DLD1 (cell line): ENCODE measurements around the gene CRLF1.
"Not testable (repeated sequence)": the region's sequence is repeated elsewhere in the genome, so short reads cannot be mapped to it uniquely, and the experiment has no call there.

Experiments used
- in situ Hi-C: cut with HindIII; loops from 2 replicates; pipeline ENCODE4 v1.10.0; 2017; ENCODE audit warnings: low sequenced_read_pairs

CRLF1 gene

DNA sequence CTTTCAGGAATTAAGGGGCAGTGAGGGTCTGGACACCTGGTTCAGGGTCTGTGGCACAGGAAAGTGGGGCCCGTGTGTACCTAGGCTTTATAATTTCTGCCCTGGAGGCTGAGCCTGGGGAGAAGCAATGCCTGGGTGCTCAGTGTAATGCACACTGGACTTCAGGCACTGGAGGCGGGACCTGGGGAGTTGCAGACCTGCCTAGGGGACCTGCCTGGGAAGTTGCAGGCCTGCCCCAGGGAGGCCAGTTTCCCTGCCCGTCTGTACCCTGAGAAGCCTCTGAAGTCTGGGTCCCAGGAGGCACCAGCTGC lies 3.6 kb upstream of the CRLF1 start:
- in situ Hi-C loops, result no loop called here

DNA sequence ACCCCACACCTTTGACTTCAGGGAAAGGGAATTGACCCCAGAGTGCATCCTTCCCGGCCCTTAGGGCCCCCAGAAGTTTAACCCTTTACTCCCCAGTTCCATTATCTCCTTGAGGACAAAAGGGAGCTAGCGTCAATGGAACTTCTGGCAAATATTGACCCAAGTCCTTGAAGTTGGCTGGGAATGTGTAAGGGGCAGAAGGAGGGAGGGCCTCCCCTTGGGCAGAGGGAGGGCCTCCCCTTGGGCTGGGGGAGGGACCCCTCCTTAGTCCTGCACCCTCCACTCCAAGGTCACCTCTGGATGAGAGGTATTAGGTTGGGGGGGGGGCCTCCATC lies 3.1 kb upstream of the CRLF1 start:
- in situ Hi-C loops, result no loop called here

DNA sequence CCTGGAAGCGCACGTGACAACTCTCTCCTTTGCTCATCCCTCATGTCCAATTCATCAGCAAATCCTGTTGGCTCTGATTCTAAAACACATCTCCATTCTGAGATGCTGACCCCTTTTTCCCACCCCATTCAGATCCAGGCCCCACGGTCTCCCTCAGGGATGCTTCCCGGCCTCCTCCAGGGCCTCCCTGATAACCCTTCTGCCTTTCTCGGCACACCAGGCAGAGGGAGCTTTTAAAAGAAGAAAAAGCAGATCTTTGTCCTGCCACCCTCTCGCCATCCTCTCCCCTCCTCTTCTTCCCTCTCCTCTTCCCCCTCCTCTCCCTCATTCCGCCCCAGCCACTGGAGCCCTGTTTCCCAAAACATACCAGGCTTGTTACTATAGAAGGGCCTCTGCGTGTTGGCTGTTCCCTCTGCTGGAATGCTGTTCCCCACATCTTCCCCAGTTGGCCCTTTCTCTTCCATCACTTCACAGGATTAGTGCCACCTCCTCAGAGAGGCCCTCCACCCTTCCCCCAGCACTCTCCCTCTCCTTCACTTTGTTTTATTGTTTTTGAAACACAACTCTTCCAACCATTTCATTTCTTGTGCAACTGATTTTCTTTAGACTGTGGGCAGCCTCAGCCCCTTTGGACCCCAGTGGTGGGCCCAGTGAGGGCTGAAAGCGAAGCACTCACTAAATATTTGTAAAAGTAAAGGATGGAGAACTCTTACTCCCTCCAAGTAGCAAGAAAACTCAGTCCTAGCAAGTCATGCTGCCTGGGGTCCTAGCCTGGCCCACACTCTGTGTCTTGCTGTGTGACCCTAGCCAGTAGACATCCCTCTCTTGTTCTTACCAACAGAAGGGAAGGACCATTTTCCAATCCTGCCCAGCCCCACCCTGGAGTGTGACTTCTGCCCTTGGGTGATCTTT lies 2.5 kb upstream of the CRLF1 start:
- in situ Hi-C loops, result no loop called here

DNA sequence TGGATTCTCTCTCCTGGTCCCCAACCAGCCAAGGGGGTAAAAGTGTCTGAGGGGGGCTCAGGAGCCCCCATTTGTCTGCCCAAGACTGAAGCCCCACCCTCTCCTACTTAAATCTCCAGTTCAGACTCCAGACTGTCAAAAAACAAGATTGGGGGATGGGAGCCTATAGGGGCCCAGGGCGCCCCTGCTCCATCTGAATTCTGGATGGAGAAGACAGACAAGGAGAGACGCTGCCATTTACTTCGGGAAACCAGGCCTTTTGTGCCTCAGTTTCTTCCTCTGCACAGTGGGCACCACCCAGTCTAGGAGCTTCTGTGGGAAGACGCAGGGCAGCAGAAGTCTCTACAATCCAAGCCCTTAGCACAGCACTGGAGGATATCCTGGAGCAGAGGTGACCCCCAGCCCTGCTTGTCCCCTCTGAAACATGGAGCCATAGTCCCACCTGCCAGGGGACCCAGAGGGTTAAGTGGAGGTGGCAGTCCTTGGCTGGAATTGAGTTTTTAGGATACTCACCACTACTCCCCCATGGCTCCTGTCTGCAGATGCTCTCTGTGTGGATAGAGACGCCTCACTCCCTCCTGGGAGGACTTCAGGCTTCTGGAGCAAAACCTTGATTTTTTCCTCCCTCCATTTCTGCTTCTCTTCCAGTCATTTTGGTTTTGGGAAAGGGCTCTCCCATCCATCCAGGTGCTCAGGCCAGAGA lies 1.7 kb upstream of the CRLF1 start:
- in situ Hi-C loops, result no loop called here

DNA sequence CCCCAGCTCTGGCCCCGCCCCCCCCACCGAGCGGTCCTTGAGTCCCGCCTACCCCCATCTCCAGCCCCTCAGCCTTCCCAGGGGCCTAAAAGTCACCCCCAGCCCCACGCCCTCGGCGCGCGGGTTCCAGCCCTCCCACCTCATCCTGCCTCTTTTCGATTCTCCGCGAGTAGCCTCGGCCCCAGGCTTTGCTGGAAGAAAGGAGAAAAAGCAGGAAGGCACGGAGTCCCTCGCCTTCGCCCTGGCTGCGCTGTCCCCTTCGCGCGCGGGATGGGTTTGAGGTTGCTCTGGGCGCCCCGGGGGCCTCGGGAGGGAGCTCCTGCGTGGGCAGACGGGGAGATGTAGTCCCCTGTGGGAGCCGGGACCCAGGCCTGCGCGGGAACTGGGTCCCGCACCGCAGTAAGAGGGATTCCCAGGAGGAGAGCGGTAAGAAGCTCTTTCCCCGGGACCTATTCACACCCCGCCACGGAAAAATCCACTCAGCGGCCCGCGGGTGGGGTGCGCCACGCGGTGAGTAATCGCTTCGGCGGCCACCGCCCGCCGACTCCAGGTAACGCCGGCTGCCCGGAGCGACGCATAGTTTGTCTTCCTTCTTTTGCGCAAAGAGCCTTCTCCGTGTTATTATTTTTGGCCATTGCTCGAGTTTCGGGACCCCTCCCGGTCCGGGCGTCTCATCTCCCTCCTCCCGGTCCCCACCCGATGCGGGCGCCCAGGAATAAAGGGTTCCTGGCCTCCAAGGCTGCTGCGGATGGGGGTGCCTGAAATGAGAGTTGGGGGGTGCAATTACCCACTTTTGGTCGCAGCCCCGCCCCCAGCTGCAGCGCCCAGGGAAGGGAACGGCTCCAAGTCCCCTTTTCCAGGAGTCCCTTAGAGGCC lies 865 bp upstream of the CRLF1 start:
- in situ Hi-C loops, result no loop called here

DNA sequence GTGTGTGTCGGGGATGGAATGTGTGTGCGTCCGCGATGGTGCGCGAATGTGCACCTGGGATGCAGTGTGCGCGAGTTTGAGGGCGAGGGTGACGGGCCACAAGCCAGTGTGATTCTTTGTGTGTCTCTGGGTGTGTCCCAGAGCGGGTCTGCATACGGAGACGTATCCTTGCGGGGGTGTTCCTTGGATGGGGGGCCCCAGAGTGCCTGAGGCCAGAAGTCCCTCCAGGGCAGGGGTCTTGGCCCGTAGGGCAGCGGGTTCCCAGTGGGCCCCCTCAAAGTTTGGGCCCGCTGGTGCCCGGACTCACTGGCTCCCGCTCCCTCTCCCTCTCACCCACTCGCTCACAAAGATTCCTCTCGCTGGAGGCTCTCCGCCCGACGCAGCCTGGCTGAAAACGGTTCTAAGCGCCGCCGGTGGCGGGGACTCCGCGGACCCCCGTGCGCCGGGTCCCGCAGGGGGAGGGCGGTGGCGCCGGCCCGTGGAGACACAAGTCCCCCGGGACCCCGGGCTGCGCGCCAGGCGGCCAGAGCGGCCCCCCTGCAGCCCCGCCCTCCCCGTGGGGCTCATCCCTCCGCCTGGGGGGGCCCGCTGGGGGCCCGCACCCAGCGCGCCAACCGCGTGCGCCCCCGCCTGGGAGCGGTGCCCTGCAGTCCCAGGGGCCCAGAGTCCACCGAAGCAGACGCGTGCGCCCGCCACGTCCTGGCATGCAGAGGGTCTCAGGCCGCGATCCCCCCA lies 886 bp downstream of the CRLF1 start:
- in situ Hi-C loops, result no loop called here

DNA sequence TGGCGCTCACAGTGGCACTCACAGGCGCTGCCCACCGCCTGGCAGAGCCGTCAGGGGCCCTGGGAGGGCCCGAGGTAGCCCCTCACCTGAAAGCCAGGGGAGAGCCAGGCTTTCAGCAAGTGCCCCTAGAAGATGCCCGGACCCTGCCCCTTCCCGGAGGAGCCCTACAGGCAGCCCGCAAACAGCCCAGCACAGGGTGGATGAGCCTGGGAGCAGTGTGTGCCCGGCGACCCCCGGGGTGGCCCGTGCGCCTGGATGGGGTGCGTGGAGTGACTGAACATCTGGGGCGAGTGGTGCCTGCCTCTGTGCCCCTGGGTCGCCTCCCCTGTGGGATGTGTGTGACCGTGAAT lies 1.4 kb downstream of the CRLF1 start:
- in situ Hi-C loops, result no loop called here

DNA sequence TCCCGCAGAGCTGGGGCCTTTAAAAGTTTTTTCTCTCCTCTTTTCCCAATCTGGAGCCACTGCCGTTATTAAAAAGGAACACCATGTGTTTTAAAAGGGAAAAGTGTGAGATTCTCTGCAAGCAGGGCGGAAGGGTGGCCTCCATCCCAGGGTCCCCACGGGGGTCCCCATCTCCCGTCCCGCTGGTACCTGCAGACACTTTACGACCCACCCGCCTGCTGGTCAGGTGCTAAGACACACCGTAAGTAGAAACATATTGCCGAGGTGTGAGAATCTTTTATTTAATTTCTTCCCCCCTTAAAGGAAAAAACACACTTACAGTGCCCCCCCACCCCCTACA lies 1.8 kb downstream of the CRLF1 start:
- in situ Hi-C loops, result no loop called here

DNA sequence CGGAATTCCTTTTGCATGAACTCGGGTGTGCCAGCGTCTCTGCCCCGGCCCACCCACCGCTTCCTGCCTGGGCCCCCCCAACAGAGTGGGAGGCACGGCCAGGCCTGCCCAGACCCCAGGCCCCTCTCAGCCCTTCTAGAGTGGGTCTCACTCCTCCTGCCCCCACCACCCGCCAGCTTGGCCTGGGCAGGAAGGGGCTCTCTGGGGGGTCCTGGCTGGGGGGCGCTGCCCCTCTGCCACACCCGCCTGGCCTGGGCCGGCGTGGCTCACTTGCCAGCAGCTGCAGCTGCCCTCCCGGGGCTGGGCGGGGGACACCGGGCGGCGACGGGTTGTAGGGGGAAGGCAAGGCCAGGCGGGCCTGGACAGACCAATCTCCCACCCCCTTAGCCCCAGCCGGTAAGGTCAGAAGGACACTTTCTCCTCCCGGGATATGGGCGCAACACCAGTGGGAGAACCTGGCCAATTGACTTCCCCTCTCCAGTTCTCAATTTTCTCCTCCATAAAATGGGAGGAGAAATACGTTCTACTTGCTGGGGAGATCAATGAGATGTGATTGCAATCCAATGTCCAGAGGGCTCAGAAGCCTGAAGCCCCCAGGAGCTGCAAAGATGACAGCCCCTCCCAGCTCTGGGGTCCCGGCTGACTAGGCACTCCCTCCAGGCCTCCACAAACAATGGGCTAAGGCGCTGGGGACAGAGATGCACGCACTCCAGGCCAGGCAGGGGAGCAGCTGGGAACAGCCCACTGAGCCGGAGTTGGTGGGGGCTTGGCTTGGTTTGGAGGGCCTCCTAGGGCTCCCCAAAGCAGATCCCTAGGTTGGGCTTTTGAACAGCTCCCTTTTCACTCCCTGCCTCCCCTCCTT lies 2.4 kb downstream of the CRLF1 start:
- in situ Hi-C loops, result no loop called here

DNA sequence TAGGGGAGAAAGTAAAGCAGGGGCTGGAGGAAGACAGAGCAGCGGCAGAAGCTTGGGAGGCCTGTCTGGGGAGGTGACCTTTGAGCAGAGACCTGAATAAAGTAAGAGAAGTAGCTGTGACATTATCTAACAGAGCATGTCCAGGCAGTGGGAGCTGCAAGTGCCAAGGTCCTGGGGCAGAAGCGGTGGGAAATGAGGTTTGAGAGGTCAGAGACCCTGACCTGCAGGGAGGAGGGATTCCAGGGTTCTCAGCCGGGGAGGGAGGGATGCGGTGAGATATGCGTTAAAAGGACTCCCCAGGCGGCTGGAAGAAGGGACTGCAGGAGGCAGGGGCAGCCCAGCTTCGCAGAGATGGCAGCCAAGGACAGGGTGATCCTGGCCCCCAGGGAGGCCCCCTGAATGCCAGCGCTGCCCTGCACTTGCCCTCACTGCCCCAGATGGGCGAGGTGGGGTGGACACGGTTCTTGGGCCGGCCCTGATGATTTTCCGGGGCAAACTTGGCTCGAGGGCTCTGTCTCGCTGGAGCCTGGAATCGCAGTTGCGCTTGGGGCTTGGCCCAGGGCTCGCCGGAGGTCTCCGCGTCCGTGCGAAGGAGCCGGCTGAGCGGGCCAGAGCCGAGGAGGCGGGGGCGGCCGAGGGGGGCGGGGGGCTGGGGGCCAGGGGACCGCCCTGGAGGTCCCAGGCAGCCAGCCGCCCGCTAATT lies 3.2 kb downstream of the CRLF1 start:
- in situ Hi-C loops, result no loop called here

DNA sequence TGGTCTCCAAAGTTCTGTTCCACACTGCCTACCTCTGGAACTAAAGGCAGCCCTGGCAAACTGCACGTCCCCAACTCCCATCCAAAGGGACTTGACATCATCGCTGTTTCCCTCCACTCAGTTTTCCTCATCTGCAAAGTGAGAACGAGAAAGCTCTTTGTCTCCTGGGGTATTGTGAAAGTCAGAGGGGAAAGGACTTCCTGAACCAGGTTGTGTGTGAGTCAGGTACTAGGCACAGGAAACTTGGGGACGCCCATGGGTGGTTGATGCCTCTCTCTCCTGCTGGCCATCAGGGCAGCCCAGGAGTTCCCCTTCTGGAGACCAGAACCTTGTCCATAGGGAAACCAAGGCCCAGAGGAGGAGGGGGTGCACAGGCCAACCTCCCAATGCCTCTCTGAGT lies 4.7 kb downstream of the CRLF1 start:
- in situ Hi-C loops, result no loop called here

DNA sequence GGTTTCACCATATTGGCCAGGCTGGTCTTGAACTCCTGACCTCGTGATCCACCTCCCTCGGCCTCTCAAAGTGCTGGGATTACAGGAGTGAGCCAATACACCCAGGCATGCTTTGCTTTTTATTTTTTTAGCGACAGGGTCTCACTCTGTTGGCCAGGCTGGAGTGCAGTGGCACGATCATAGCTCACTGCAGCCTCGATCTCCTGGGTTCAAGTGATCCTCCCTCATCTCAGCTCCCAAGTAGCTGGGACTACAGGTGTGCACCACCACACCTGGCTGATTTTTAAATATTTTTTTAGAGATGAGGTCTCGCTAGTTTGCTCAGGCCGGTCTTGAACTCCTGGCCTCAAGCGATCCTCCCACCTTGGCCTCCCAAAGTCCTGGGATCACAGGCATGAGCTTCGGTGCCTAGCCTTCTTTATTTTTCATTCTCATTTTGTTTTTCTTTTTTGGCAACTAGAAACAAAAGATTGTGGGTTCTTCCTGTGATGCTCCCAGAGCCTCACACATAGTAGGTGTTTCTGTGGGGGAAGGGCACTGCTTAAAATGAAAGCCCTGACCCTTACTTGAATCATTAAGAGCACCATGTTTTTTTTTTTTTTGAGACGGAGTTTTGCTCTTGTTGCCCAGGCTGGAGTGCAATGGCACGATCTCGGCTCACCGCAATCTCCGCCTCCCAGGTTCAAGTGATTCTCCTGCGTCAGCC lies 5.8 kb downstream of the CRLF1 start:
- in situ Hi-C loops, result not testable (repeated sequence)

DNA sequence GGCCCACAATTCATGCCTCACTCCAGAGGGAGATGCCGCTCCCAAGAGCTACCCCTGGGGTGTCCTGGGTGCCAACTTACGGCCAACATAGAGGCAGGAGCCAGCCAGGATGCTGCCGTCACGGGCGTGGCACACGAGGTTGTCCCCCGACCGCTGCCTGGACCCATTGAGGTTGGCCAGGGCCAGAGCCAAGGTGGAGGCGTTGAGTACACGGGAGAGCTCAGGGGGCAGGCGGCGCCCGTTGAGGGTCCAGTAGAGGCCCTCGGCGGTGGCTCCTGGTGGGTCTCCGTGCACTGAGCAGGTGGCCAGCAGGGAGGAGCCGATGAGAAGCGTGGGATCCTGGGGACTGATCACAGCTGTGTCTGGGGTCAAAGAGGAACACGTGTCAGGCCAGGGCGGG lies 7.1 kb downstream of the CRLF1 start:
- in situ Hi-C loops, result no loop called here

DNA sequence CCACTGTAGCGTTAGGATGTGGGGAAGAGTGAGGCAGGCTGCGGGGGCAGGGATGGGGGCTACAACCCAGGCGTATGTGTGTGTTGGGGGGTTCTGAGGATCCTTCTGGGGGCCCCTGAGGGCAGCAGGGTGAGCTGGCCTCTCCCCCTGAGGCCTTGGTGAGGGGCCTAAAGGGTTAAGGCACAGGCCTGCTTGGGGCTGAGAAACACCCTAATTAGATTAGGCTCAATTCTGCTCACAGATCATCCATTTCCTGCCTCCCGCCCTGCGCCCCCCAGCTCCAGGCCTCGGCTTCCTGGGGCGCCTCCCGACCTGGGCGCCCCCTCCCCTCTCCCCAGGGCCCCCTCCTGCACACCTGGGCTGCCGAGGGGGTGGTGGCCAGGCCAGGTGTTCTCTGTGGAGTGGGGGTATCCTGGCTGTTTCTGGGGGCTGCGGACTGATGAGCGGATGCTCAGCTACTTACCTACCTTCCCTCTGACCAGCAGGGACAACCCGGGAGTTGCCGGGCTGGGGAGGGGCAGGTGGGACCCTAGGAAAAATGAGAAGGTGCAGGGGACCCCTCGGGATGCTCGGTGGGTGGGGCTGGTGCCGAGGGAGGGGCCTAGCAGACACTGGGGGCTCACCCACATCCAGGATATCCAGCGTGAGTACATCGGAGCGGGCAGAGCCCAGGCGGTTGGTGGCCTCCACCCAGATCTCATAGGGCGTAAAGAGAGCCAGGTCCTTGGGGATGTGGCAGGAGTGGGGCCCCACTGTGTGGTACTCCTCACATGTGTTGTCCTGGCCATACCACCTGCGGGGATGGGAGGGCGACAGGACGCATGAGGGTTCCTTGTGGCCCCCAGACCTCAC lies 8.6 kb downstream of the CRLF1 start:
- in situ Hi-C loops, result no loop called here

DNA sequence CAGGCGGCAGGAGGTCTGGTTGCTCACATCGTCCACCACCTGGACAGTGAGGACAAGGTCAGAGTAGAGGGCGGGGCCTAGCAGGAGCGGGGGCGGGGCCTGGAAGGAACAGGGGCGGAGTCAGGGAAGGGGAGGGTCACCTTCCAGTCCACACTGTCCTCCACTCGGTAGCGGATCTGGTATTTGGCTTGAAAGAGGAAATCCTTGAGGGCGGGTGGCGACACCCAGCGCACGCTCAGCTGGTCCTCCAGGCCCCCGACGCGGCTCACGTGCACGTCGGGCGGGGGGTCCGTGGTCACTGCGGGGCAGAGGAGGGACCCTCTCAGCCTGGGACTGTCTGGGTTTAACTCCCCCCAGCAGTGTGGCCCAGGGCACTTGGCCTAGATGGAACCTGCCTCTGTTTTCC lies 9.8 kb downstream of the CRLF1 start:
- in situ Hi-C loops, result no loop called here

DNA sequence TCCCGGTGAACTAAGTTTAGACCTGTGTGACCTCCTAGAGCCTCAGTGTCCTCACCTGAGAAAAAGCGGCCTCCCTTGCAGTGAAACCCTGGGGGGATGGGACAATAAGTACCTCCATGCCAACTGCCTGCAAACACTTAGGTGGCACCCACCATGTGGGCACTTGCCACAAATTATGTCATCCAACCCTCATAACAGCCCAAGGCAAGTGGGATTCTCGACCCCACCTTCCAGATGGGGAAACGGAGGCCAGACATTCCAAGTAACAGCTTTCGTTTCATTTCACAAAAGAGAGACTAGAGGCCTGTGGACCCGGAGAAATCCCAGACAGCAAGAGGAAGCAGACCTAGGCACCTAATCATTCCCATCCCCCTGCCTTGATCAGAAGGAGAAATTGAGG lies 11.1 kb downstream of the CRLF1 start:
- in situ Hi-C loops, result no loop called here

DNA sequence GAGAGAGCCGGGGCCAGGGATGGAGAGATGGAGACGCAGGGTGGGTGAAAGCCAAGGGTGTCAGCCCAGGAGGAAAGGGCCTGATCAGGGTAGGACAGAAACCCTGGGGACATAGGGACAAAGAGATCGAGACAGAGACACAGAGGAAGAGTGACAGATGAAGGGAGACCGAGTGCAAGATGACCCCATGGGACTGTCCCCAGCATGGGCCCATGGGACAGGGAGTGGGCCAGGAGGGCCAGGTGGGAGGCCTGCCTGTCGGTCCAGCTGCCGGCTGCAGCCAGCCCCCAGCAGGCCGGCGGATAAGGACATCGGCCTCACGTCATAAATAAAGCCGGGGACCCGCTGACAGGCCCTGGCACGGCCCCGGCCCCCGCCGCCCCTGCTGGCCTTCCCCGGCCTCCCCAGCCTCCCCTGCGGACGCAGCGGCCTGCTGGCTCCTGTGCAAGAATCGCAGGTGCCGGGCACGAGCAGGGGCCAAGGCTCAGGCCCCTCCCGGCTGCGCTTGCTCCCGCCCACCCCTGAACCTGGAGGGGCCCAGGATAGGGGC lies 11.7 kb downstream of the CRLF1 start:
- in situ Hi-C loops, result no loop called here
